Activated CD4-positive, alpha-beta T cell treated with anti-CD3 and anti-CD28 coated beads for 24 hours (primary cell): ENCODE results near the gene GMNN.
"Not testable (repeated sequence)": the region's sequence is repeated elsewhere in the genome, so short reads cannot be mapped to it uniquely, and the experiment has no call there.

Source experiments
- DNase-seq, 2 donors: peaks; one replicate each; pipeline ENCODE4 v3.0.0-alpha.2; 2020; ENCODE audit warnings: low read depth in 2 of 2

Gene GMNN

DNA sequence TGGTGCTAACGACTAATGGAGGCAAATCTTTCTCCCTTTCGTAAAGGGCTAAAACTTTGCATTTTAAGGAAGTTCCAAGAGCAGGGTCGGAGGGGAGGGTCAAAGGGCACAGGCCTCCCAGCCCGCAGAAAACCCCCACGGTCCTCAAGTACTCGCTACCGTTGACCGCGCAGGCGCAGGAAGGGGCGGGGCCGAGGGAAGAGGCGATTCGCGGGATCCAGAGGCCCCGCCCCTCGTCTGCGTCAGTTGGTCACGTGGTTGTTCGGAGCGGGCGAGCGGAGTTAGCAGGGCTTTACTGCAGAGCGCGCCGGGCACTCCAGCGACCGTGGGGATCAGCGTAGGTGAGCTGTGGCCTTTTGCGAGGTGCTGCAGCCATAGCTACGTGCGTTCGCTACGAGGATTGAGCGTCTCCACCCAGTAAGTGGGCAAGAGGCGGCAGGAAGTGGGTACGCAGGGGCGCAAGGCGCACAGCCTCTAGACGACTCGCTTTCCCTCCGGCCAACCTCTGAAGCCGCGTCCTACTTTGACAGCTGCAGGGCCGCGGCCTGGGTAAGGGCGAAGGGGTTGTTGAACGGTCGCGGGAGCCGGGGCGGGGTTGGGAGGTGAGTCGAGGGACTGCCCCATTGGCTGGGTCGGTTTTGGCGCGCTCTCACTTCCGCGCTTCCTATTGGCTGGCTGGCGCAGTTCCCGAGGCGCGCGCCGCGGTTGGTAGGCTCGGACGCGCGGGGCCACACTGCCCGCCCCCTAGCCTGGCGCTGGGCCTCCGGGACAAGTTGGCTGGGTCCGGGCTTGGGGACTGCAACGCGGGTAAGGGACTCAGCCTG, at the start of gene GMNN:
Gene GMNN (plus strand): TSS at position 242 of the 824 bp plus-strand sequence. CDS start 2,310 bp downstream, outside the sequence.
- peak; percentile 98 to 99 for DNase-seq

DNA sequence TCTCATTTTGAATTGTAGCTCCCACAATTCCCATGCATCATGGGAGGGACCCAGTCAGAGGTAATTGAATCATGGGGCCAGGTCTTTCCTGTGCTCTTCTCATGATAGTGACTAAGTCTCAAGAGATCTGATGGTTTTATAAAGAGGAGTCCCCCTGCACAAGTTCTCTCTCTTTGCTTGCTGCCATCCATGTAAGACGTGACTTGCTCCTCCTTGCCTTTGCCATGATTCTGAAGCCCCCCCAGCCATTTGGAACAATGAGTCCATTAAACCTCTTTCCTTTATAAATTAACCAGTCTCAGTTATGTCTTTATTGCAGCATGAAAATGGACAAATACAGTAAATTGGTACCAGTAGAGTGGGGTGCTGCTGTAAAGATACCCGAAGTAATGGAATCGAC, 44.1 kb upstream of the GMNN start:
- DNase-seq: not testable (repeated sequence)

DNA sequence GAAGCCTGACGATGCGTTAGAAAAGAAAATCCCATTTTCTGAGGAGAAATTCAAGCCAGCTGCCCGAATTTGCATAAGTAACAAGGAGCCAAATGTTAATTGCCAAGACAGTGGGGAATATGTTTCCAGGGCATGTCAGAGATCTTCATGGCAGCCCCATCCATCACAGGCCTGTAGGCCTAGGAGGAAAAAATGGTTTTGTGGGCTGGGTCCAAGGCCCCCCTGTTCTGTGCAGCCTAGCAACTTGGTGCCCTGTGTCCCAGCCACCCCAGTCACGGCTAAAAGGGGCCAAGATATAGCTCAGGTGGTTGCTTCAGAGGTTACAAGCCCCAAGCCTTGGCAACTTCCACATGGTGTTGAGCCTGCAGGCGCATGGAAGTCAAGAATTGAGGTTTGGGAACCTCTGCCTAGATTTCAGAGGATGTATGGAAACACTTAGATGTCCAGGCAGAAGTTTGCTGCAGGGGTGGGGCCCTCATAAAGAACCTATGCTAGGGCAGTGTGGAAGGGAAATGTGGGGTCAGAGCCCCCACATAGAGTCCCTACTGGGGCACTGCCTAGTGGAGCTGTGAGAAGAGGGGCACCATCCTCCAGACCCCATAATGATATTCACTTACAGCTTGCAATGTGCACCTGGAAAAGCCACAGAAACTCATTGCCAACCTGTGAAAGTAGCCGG, 43.1 kb upstream of the GMNN start:
- not testable (repeated sequence) for DNase-seq

DNA sequence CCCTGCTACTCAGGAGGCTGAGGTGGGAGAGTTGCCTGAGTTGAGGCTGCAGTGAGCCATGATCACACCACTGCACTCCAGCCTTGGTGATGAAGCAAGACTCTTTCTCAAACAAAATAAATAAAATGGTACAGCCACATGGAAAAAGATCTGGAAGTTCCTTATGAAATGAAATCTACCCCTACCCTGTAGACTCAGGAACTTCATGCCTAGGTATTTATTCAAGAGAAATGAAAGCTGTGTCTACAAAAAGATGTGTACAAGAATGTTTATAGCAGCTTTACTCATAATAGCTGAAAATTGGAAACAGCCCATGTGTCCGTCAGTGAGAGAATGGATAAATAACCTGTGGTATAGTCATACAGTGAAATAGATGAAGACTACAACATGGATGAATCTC, 40.6 kb upstream of the GMNN start:
- DNase-seq: no peak

DNA sequence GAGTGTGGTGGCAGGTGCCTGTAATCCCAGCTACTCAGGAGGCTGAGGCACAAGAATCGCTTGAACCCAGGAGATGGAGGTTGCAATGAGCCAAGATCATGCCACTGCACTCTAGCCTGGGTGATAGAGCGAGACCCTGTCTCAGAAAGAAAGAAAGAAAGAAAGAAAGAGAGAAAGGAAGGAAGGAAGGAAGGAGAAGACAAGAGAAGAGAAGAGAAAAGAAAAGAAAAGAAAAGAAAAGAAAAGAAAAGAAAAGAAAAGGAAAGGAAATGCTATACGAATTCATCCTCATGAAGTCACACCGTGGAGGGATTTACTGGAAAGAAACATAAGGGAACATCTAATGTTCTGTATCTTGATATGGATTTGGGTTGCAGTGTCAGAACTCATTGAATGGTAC, 40.0 kb upstream of the GMNN start:
- DNase-seq: not testable (repeated sequence)

DNA sequence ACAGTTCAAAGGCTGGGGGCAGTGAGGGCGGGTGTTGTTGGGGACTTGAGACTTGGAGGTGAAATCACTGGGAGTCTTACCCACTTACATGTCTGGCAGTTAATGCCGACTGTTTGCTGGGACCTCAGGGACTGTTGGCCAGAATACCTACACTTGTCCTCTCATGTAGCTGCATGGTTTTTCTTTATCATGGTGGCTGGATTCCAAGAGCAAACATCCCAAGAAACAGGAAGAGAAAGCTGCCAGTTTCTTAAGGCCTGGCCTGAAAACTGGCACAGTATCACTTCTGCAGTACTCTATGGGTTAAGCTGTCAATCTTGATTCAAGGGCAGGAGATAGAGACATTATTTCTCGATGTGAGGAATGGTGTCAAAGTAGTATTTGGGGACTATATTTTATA, 36.0 kb upstream of the GMNN start:
- DNase-seq: no peak

DNA sequence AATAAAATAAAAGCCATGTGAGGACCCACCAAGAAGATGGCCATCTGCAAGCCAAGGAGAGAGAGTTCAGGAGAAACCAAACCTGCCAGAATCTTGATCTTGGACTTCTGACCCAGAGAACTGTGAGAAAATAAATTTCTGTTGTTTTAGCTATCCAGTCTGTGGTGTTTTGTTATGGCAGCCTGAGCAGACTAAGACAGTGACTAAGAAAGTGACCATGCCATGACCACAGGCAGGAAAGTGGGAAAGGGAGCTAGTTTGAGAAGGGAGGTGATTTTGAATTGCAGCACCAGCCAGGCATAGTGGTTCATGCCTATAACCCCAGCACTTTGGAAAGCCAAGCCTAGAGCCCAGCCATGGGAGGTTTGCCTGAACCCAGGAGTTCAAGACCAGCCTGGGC, 33.9 kb upstream of the GMNN start:
- DNase-seq: no peak

DNA sequence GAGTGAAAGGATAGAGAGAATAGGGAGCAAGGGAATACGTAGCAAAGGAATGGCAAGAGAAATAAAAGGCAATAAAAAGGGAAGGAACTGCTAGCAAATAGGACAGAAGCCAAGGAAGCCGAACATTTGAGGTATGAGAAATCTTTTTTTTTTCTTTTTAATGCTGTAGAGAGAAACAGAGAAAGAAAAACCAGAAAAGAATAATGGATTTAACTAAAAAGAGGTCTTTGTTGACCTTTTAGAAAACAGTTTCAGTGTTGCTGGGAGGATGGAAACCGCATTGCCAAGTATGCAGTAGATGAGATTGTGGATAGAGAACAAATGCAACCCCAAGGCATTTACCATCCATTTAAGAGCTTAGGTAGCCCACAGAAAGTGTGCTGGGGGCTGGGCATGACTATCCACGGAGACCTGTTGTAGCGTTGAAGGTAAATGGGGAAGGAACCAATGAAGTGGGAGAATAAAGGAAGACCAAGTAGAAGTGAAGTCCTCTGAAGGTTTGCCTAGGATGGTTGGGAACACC, 32.5 kb upstream of the GMNN start:
- no peak for DNase-seq

DNA sequence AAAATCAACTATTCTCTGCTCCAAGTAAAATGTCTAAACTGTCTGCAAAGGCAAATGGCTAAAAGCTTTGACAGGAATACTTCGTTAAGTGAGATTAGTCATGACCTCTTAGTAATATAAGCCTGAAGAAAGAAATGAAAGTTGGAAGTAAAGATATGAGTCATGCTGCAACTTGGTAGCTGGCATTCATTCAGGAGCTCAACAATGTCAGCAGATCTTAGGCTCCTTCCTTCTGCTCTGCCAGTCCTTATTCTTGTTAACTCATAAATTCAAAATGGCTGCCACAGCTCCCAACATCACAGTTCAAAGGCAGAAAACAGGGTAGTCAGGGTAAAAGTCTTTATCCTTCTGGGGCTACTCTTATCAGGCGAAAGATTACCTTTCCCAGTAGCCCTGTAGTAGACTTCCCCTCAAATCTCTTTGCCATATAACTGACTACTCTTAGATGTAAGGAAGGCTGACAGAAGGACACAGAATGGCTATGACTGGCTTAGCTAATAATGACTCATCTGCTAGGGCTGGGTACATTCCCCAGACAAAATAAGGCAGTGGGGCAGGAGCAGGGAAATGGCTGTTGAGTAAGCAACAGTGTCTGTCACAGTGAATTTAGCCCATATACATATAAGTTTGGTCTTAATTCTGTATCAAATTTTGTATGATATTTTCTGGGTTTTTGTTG, 31.3 kb upstream of the GMNN start:
- DNase-seq: peak in 1 of 2 donors; percentile 23

DNA sequence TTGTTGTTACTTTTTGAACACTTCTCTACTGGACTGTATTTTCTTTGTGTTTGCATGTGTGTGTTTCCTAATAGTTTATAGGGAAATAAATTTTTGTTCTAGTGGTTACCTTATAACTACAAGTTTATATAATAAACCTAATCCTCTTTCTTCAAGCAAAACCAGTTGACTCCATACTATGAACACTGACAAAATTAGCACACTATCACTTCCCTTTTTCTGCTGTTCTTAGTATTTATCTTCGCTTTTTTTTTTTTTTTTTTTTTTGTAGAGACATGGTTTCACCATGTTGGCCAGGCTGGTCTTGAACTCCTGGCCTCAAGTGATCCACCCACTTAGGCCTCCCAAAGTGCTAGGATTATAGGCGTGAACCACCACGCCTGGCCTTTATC, 30.8 kb upstream of the GMNN start:
- DNase-seq: no peak

DNA sequence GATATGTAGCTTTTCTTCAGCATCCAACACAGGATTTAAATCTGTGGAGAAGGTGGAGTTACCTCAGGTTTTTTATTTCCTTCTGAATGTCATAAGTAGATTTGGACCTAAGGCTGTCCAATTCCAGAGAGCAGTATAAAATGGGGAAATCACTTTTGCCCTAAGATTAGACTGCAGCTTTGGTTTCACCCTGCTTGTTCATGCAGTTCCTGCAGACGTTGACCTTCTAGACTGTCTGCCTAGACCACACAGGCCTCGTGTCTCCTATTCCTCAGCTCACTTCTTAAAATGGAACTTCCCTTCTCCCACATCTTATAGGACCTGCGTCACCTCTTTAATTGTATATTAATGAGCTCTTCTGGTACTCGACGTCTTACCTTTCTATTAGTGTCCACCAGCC, 29.8 kb upstream of the GMNN start:
- no peak for DNase-seq

DNA sequence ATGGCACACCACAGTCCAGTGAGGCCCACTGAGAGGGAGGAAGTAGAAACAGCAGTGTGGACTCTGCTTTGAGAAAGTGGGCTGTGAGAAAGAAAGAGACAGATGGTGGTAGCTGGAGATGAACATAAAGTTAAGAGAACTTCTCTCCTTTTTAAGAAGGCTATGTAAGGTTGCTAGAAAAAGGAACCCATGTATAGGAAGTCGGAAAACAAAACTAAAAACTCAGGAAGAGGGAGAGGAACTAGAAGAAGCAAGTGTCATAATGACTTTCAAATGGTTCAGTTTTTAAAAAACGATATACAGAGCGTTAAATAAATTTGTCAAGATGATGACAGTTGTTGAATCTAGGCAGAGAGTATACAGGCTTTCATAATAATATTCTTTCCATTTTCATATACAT, 25.4 kb upstream of the GMNN start:
- DNase-seq: no peak

DNA sequence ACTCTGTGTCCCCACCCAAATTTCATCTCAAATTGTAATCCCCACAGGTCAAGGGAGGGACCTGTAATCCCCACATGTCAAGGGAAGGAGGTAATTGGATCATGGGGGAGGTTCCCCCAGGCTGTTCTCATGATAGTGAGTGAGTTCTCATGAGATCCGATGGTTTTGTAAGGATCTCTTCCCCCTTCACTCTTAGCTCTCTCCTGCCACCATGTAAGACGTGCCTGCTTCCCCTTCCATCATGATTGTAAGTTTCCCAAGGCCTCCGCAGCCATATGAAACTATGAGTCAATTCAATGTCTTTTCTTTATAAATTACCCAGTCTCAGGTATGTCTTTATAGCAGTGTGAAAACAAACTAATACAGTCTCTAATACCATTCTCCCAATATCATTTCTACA, 23.9 kb upstream of the GMNN start:
- not testable (repeated sequence) for DNase-seq

DNA sequence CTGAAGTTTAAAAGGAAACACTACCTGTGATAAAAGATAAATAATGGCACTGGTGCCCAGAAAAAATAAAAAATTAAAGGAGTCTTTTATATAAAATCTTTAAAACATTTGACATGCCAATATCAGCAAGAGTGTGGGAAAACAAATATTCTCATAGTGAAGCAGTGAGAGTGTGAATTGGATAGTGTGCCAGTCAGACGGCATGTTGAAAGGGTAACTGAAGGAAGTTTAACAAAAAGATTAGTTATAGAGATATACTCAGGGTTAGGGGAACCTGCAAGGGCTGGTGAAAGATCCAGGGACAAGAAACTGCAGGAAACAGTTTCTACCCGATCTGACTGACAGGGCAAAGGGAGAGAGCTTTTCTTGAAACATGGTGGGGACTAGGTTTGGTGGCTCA, 22.2 kb upstream of the GMNN start:
- DNase-seq: no peak

DNA sequence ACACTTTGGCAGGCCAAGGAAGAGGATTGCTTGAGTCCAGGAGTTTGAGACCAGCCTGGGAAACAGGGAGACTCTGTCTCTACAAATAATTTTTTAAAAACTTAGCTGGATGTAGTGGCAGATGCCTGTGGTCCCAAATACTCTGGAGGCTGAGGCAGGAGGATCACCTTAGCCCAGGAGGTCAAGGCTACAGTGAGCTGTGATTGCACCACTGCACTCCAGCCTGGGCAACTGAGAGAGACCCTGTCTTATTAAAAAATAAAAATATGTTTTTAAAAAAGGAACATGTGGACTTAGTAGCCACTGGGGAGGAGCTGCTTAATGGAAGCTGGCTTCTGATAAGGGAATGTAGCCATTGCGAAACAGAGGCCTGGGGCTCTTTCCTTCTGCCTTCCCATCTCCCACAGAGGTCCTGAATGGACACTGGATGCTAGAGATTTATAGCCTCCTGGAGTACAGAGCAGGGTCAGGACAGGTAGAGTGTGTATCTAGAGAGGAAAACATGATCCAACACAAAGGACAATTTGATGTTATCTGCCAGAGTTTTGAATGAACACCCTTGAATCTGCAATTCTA, 21.7 kb upstream of the GMNN start:
- DNase-seq: no peak

DNA sequence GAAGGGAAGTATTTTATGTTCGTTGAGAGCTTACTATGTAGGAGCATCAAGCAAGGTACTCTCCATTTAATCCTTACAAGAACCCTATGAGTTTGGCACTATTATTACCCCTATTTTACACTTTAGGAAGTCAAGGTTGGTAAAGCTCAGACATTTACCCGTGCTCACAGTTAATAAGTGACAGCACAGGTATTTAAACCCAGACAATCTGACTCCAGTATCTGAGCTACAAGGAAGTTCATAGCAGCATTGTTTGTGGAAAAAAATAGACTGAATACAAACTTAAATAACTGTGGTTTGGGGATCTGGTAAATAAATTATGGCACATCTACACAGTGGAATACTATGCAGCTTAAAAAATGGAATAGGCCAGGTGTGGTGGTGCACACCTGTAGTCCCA, 21.2 kb upstream of the GMNN start:
- no peak for DNase-seq

DNA sequence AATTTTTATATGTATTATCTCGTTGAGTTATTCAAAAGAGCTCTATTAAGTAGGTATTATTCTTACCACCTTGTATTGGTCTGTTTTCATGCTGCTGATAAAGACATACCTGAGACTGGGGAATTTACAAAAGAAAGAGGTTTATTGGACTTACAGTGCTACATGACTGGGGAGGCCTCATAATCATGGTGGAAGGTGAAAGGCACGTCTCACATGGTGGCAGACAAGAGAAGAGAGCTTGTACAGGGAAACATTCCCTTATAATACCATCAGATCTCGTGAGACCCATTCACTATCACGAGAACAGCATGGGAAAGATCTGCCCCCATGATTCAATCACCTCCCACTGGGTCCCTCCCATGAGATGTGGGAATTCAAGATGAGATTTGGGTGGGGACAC, 20.4 kb upstream of the GMNN start:
- DNase-seq: not testable (repeated sequence)

DNA sequence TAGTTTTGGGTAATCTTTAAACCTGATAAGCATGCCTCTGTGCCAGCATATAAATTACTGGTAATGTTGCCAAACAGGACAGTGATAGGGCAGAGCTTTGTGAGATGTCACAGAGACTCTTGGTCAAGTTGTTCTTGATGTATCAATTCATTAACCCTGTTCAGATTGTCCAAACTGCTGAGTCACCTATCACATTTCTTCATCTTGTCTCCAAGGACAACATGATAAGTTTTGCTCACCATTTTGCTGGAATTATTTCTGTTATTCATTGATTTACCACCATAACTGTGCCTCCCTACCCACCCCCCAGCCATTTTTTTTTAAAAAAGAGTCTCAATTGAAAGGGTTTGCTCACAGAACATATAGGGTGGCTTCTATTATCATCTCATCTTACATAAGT, 19.5 kb upstream of the GMNN start:
- DNase-seq: no peak

DNA sequence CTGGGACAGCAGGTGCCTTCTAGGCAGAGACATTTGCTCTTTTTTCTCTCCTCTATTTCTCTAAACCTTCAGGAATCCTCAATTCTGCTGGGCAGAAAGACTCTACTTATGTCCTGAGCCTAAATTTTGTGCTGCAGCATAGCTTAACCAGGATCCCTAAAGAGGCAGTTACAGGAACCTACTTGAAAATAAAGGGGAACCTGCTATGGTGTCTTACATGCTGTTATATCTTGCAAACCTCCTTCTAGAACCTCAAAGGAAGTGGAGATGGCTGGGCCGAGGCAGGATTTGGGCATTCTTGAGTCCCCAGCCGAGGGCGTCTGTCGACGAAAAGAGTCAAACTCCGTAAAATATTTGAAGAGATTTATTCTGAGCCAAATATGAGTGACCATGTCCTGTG, 17.1 kb upstream of the GMNN start:
- no peak for DNase-seq

DNA sequence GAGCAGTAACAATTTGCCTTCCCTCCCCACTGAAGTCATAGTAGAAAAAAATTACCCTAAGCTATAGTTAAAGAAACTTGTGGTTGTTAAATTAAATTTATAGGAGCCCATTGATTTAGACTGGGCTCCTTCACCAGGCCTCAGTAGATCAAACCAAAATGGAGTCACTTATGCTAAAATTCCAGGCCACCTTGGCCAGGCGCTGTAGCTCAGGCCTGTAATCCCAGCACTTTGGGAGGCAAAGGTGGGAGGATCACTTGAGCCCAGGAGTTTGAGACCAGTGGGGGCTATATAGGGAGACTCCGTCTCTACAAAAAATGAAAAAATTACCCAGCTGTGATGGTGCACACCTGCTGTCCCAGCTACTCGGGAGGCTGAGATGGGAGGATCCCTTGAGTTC, 15.0 kb upstream of the GMNN start:
- no peak for DNase-seq

DNA sequence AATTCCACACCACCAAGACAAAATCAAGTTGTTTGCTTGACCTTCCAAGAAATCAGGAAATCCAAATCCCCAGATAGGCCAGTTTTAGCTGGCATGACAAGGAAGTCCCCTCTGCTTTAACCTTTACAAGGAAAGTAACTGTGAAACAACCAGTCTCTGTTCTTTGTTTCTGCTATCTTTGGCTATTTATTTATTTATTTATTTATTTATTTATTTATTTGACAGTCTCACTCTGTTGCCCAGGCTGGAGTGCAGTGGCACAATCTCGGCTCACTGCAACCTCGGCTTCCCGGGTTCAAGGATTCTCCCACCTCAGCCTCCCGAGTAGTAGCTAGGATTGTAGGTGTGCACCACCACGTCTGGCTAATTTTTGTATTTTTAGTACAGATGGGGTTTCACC, 14.5 kb upstream of the GMNN start:
- DNase-seq: no peak

DNA sequence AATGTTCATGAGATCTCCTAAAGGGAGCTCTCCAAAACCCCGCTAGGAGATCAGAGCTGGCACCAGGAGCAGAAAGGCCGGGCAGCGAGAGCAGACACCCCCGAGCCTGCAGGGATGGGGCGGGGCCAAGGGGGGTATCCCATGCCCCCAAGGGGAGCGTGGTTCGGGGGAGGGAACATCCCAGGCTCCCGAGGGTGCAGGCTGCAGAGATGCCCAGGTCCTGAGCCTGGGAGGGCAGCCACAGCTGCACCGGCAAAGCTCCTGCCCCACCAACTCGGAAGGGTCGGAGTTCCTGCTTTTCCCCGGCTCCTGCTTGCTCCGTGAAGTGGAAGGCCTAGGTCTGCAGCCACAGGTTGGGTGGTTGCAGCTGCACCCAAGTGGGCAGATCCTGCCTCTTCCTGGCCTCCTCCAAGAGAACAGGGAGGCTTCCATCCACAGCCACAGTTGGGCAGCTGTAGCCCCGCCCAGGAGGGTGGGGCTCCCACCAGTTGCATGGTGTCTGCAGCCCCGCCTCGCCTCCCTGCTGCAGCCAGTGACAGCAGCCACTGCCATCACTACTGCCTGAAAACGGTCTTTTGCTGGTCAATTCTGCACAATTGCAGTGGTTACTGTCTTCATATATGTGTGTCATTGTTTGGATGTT, 13.4 kb upstream of the GMNN start:
- DNase-seq: no peak
